Activated CD4-positive, alpha-beta memory T cell treated with anti-CD3 and anti-CD28 coated beads, Interleukin-2, amount 10 ng/mL, durations not matched to agents 7 days and 5 days (primary cell): Measurements from ENCODE around the gene COL3A1. TPM values are rescaled to one million over a fixed set of nuclear protein-coding genes. Genes with fewer than 3 reads are reported as not detected.

Experiments
- CTCF ChIA-PET: fragments of 350-600 bp; sonication (Branson Sonifier 250); formaldehyde crosslinking; loops from one replicate; lab custom pipeline; 2021; ENCODE audit warnings: antibody characterized with exemption, inconsistent platforms; lab: Charles Lee
- POLR2A ChIA-PET: fragments of 350-600 bp; sonication (Branson Sonifier 250); formaldehyde crosslinking; loops from one replicate; lab custom pipeline; 2021; ENCODE audit warnings: antibody characterized with exemption; lab: Charles Lee
- DNase-seq: peaks from one replicate; pipeline ENCODE4 v3.0.0-alpha.2; 2020
- H3K27ac Mint-ChIP-seq: one replicate; pipeline ENCODE4 v1.8.0; 2021; ENCODE audit warnings: mild to moderate bottlenecking, mixed read lengths
- H3K27me3 Mint-ChIP-seq: one replicate; pipeline ENCODE4 v1.8.0; 2021; ENCODE audit warnings: mixed read lengths
- H3K36me3 Mint-ChIP-seq: one replicate; pipeline ENCODE4 v1.8.0; 2021; ENCODE audit warnings: low read depth, mixed read lengths
- H3K4me1 Mint-ChIP-seq: one replicate; pipeline ENCODE4 v1.8.0; 2021; ENCODE audit warnings: mixed read lengths
- H3K4me3 Mint-ChIP-seq: one replicate; pipeline ENCODE4 v1.8.0; 2021; ENCODE audit warnings: mild to moderate bottlenecking, mixed read lengths
- H3K9me3 Mint-ChIP-seq: one replicate; pipeline ENCODE4 v1.8.0; 2021; ENCODE audit warnings: mixed read lengths
- total RNA-seq, 2 experiments: library from RNA; stranded (reverse); gene quantifications; one replicate each; pipeline ENCODE4 v1.2.3, GENCODE V29; 2021

The COL3A1 gene
- total RNA-seq, 2 experiments from 2014 or later: not detected

GRCh38 chr2:188965563-188965962 lies 8.6 kb upstream of the COL3A1 start:
- H3K36me3 Mint-ChIP-seq: no peaks in the 10 kb centered on the region

GRCh38 chr2:188966079-188966571 lies 8.0 kb upstream of the COL3A1 start:
- POLR2A ChIA-PET: no interaction called here
- Mint-ChIP-seq H3K9me3 (no peaks in the 10 kb centered on the region), H3K4me3 (no peak overlapping the region), H3K4me1 (no peaks in the 10 kb centered on the region), H3K27me3 (no peaks in the 10 kb centered on the region), H3K27ac (no peak overlapping the region), H3K36me3 (no peaks in the 10 kb centered on the region)
- DNase-seq: no peak
- CTCF ChIA-PET: no interaction called here

More at GRCh38 chr2:188965563-188965962, 8.6 kb upstream of the COL3A1 start:
- no peak overlapping the region for H3K4me3 Mint-ChIP-seq
- no peak overlapping the region for H3K27ac Mint-ChIP-seq
- ChIA-PET CTCF (no interaction called here), POLR2A (no interaction called here)
- H3K4me1 Mint-ChIP-seq: no peaks in the 10 kb centered on the region
- no peaks in the 10 kb centered on the region for H3K9me3 Mint-ChIP-seq
- no peaks in the 10 kb centered on the region for H3K27me3 Mint-ChIP-seq
- DNase-seq: no peak

GRCh38 chr2:188966728-188967440 lies 7.3 kb upstream of the COL3A1 start:
- no peaks in the 10 kb centered on the region for H3K9me3 Mint-ChIP-seq
- no peaks in the 10 kb centered on the region for H3K4me1 Mint-ChIP-seq
- H3K36me3 Mint-ChIP-seq: no peaks in the 10 kb centered on the region
- no peak for DNase-seq
- H3K27ac Mint-ChIP-seq: no peak overlapping the region
- no peak overlapping the region for H3K4me3 Mint-ChIP-seq
- ChIA-PET CTCF (no interaction called here), POLR2A (no interaction called here)
- no peaks in the 10 kb centered on the region for H3K27me3 Mint-ChIP-seq

DNA sequence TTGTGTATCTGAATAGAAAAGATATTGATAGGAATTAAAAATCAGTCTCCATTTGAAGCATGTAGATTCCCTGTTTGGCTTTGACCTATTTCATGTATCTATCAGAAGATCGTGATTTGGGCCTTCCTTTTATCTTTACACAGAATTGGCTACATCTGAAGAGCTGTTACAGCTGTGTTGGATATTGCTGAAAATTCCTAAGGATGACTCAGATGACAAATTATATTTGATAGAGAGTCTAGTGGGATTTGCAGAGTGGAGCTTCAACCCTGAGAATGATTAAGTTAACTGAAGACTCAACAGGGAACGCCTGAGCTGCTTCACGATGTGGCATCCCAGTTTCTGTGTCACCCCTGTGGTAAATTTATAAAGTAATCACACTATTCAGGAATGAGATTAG lies 4.9 kb upstream of the COL3A1 start:
- no peaks in the 10 kb centered on the region for H3K36me3 Mint-ChIP-seq
- CTCF ChIA-PET: no interaction called here
- no peak overlapping the region for H3K4me3 Mint-ChIP-seq
- DNase-seq: no peak
- H3K27ac Mint-ChIP-seq: no peak overlapping the region
- H3K9me3 Mint-ChIP-seq: no peaks in the 10 kb centered on the region
- POLR2A ChIA-PET: no interaction called here
- H3K4me1 Mint-ChIP-seq: no peaks in the 10 kb centered on the region
- no peaks in the 10 kb centered on the region for H3K27me3 Mint-ChIP-seq

- Mint-ChIP-seq H3K27ac (no peak overlapping the region), H3K4me1 (no peaks in the 10 kb centered on the region), H3K27me3 (no peaks in the 10 kb centered on the region), H3K9me3 (no peaks in the 10 kb centered on the region), H3K36me3 (no peaks in the 10 kb centered on the region), H3K4me3 (no peak overlapping the region)
- POLR2A ChIA-PET: no interaction called here
- no peak for DNase-seq
- CTCF ChIA-PET: no interaction called here
Measured at GRCh38 chr2:188969651-188970050, 4.5 kb upstream of the COL3A1 start.

- no peak for DNase-seq
- Mint-ChIP-seq H3K27me3 (no peaks in the 10 kb centered on the region), H3K4me1 (no peaks in the 10 kb centered on the region), H3K27ac (no peak overlapping the region), H3K9me3 (no peaks in the 10 kb centered on the region), H3K36me3 (no peaks in the 10 kb centered on the region), H3K4me3 (no peak overlapping the region)
- ChIA-PET POLR2A (no interaction called here), CTCF (no interaction called here)
Measured at GRCh38 chr2:188970211-188970610, 4.0 kb upstream of the COL3A1 start.

GRCh38 chr2:188971432-188971861 lies 2.7 kb upstream of the COL3A1 start:
- Mint-ChIP-seq H3K9me3 (no peaks in the 10 kb centered on the region), H3K4me1 (no peaks in the 10 kb centered on the region)
- CTCF ChIA-PET: no interaction called here

DNA sequence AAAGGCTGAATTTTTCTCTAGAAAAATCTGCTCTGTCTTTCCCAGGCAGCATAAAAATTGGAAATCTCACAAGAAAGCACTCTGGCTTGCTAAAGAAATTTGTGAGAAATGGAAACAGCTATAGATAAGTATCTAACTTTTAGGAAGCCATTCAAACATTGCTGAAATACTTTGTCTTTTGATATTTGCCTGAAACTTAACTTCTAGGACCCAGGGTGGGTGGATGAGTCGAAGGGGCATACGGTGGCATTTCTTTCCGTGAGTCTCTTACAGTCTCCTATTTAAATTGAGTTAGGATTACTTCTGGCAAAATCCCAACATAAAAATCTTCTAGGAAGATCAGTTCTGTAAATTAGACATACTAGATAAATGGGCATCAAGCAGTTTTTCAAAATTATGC lies 532 bp upstream of the COL3A1 start:
- Mint-ChIP-seq H3K4me1 (peaks cover 3% of the 10 kb centered on the region), H3K27ac (no peak overlapping the region), H3K36me3 (no peaks in the 10 kb centered on the region), H3K9me3 (no peaks in the 10 kb centered on the region), H3K27me3 (no peaks in the 10 kb centered on the region), H3K4me3 (no peak overlapping the region)
- no peak for DNase-seq
- ChIA-PET CTCF (no interaction called here), POLR2A (no interaction called here)

More at GRCh38 chr2:188971432-188971861, 2.7 kb upstream of the COL3A1 start:
- Mint-ChIP-seq H3K36me3 (no peaks in the 10 kb centered on the region), H3K4me3 (no peak overlapping the region), H3K27ac (no peak overlapping the region), H3K27me3 (no peaks in the 10 kb centered on the region)
- DNase-seq: no peak
- POLR2A ChIA-PET: no interaction called here

DNA sequence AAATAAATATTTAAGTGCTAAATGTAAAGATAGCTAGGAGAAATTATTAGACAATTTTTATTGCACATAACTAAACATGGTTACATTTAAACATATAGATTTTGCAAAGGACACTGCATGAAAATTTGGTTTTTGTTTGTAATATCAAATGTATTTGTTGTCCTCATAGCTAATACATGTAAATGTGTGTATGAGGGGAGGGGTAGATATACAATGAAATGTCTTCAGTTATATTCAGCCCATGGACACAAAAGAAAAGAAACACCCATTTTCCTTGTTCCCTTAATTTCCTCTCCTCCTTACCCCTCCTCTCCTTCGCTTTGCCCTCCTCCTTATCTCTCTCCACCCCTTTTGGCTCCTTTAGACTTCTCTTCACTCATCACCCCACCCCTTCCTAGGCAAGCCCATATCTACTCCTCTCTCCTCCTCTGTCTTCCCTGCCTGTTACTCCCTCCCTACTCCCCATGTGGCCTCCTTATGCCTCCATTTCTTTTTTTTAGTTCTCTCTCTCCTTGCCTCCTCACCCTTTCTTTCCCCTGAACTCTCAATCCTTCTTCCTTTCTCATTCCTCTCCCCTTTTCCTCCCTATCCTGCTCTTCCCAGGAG lies 1.4 kb downstream of the COL3A1 start:
- Mint-ChIP-seq H3K4me3 (no peak overlapping the region), H3K4me1 (peaks cover 7% of the 10 kb centered on the region), H3K27ac (no peak overlapping the region), H3K27me3 (no peaks in the 10 kb centered on the region), H3K36me3 (no peaks in the 10 kb centered on the region), H3K9me3 (no peaks in the 10 kb centered on the region)
- ChIA-PET CTCF (no interaction called here), POLR2A (no interaction called here)
- DNase-seq: no peak

DNA sequence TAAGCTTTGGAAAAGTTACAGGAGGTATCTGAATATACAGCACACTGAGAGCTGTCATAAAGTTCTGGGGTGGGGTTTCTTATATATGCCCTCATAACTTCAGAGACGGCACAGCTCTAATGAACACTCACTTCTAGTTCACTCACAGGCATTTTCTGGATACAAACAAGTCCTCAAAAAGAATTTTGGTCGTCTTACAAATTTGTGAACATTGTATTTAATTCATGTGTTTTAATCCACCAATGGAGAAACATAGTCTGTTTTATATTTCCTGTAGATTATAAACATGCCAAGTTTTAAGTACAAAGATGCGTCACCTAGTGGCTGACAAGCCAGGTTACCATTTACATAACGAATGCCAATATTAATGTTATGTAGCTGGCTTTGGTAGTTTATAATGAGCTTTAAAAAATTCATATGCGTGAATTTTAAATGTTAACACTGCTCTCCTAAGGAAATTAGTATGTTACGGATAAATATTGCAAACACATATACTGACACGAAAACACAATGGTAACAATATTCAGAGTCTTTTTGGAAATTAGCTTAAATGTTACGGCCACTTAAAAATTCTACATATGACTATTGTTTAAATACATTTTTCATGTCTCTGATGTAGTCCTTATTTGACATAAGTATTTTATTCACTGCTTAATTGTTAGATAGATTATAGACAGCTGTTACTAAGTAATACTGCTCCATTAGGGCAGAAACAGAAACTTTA lies 2.5 kb downstream of the COL3A1 start:
- peaks cover 7% of the 10 kb centered on the region for H3K4me1 Mint-ChIP-seq
- no peak for DNase-seq
- H3K4me3 Mint-ChIP-seq: no peak overlapping the region
- no peaks in the 10 kb centered on the region for H3K27me3 Mint-ChIP-seq
- no peak overlapping the region for H3K27ac Mint-ChIP-seq
- H3K9me3 Mint-ChIP-seq: no peaks in the 10 kb centered on the region
- H3K36me3 Mint-ChIP-seq: no peaks in the 10 kb centered on the region
- POLR2A ChIA-PET: no interaction called here
- CTCF ChIA-PET: interaction anchor here (1.1 kb wide), 1 partner anchor 14 kb away, joined by 3 read pairs; no protein-coding TSS in a partner anchor

DNA sequence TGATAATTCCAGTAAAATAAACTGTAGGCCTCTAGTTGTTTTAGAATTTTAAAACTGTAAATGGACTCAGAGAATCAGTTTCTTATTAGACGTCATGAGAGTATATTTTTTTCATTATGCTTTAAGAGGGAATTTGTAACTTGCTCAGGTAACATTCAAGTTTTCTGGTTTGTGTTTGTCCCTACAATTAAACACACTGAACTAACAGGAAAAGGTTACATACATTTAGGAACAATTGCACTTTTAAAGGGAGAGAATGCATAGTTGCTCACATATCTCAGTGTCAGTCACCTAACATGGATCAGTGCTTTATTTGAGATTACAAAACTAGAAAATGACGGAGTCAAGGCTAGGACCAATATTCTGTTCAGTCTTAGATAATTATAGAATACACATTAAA lies 3.1 kb downstream of the COL3A1 start:
- no peaks in the 10 kb centered on the region for H3K9me3 Mint-ChIP-seq
- CTCF ChIA-PET: interaction anchor here (1.1 kb wide), 1 partner anchor 14 kb away, joined by 3 read pairs; no protein-coding TSS in a partner anchor
- no peak for DNase-seq
- H3K27me3 Mint-ChIP-seq: no peaks in the 10 kb centered on the region
- no peak overlapping the region for H3K27ac Mint-ChIP-seq
- H3K36me3 Mint-ChIP-seq: no peaks in the 10 kb centered on the region
- no peak overlapping the region for H3K4me3 Mint-ChIP-seq
- H3K4me1 Mint-ChIP-seq: peaks cover 7% of the 10 kb centered on the region
- POLR2A ChIA-PET: no interaction called here

DNA sequence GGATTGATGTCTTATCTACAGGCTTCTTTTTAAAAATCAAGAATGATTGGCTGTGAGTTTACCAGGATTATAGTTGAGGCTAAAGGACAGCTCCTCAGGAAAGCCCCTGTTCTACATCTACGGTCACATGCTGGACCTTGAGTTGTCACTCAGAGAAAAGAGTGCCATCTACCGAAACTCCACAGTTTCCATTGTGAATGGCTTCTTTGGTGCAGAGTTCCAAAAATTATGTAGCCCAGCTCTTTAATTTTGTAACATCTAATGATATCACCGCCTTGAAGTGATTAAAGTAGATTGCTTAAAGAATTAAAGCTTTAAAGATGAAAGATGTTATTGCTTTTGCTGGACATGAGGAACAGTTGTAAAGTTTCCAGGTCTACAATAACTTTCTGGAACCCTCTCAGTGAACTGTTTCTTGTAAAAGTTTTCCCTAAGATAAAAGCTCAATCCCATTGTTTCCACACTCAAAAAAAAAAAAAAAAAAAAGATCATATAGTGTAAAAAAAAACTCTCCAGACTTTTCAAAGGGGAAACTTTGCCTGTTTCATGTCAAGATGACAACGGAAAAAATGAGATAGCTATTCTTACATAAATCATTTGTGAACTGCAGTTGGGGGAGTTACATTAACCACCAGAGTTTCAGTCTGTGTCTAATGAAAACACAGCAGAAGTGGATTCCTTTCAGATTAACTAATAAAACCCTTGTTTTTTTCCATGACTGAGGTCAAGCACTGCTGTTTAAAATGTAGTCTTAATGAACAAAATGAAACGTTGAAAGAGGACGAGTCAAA lies 4.3 kb downstream of the COL3A1 start:
- Mint-ChIP-seq H3K36me3 (no peaks in the 10 kb centered on the region), H3K27ac (no peak overlapping the region), H3K4me1 (peaks cover 7% of the 10 kb centered on the region), H3K27me3 (no peaks in the 10 kb centered on the region), H3K4me3 (no peak overlapping the region), H3K9me3 (no peaks in the 10 kb centered on the region)
- POLR2A ChIA-PET: no interaction called here
- DNase-seq: no peak
- CTCF ChIA-PET: no interaction called here
